HEK293 (cell line): ENCODE measurements around the gene TOP2A.
"Not testable (repeated sequence)": the region's sequence is repeated elsewhere in the genome, so short reads cannot be mapped to it uniquely, and the experiment has no call there.

Experiments
- CTCF ChIA-PET: fragments of 350-600 bp; formaldehyde crosslinking; extraction: SDS; loops from one replicate; lab custom pipeline; 2021; ENCODE audit warnings: antibody characterized with exemption; lab: Yijun Ruan, JAX
- POLR2A ChIA-PET: fragments of 300-600 bp; formaldehyde crosslinking; extraction: SDS; loops from one replicate; lab custom pipeline; 2020; ENCODE audit warnings: antibody characterized with exemption, inconsistent platforms; lab: Yijun Ruan, JAX
- H3K27ac ChIP-seq: fragments of 200-500 bp; sonication (Bioruptor generic); 2 replicates; pipeline ENCODE4 v1.5.1; 2014; ENCODE audit warnings: low read depth, low read length, control low read depth, inconsistent platforms; ENCODE audit errors: extremely low read depth
- H3K36me3 ChIP-seq, 2 experiments: fragments of 200-500 bp in 1 of 2; sonication (Bioruptor generic) in 1 of 2; 1 replicate in 1 of 2; 2 replicates in 1 of 2; pipeline ENCODE4 v1.5.1; 2014 to 2017; ENCODE audit warnings: inconsistent platforms in 2 of 2, low read length in 2 of 2; ENCODE audit not compliant: control insufficient read depth in 2 of 2, insufficient read depth in 1 of 2
- H3K4me1 ChIP-seq: fragments of 200-500 bp; sonication (Bioruptor generic); 2 replicates; pipeline ENCODE4 v1.5.1; 2014; ENCODE audit warnings: mild to moderate bottlenecking, low read length, inconsistent platforms; ENCODE audit not compliant: control insufficient read depth, insufficient read depth
- H3K4me3 ChIP-seq: 2 replicates; pipeline ENCODE4 v1.5.1; 2011; ENCODE audit warnings: low read depth, mild to moderate bottlenecking, control low read depth, low read length, moderate library complexity
- H3K9me3 ChIP-seq: fragments of 200-500 bp; sonication (Bioruptor generic); 2 replicates; pipeline ENCODE4 v1.5.1; 2014; ENCODE audit warnings: low read depth, low read length, inconsistent platforms; ENCODE audit not compliant: control insufficient read depth, insufficient read depth
- EGR2 ChIP-seq: fragments of 450-650 bp; formaldehyde crosslinking; IDR thresholded peaks from 2 replicates; pipeline ENCODE4 v1.5.1; 2016; ENCODE audit warnings: low read depth, missing biosample characterization, missing genetic modification characterization
- GLIS1 ChIP-seq: fragments of 450-650 bp; formaldehyde crosslinking; IDR thresholded peaks from 2 replicates; pipeline ENCODE4 v1.5.1; 2016; ENCODE audit warnings: missing biosample characterization, missing genetic modification characterization
- HIC1 ChIP-seq: fragments of 450-650 bp; formaldehyde crosslinking; IDR thresholded peaks from 2 replicates; pipeline ENCODE4 v1.5.1; 2016; ENCODE audit warnings: missing biosample characterization, missing genetic modification characterization
- KLF17 ChIP-seq: fragments of 450-650 bp; formaldehyde crosslinking; IDR thresholded peaks from 2 replicates; pipeline ENCODE4 v1.5.1; 2016; ENCODE audit warnings: missing biosample characterization, missing genetic modification characterization
- KLF9 ChIP-seq: fragments of 450-650 bp; formaldehyde crosslinking; IDR thresholded peaks from 2 replicates; pipeline ENCODE4 v1.5.1; 2016; ENCODE audit warnings: missing biosample characterization, missing genetic modification characterization, low read depth
- MYNN ChIP-seq: fragments of 450-650 bp; formaldehyde crosslinking; IDR thresholded peaks from 2 replicates; pipeline ENCODE4 v1.5.1; 2016; ENCODE audit warnings: missing biosample characterization, missing genetic modification characterization, borderline replicate concordance
- OSR2 ChIP-seq: fragments of 450-650 bp; formaldehyde crosslinking; IDR thresholded peaks from 2 replicates; pipeline ENCODE4 v1.5.1; 2016; ENCODE audit warnings: missing biosample characterization, missing genetic modification characterization
- PRDM6 ChIP-seq: fragments of 450-650 bp; formaldehyde crosslinking; IDR thresholded peaks from 2 replicates; pipeline ENCODE4 v1.5.1; 2017; ENCODE audit warnings: missing biosample characterization, missing genetic modification characterization
- SP7 ChIP-seq: fragments of 450-650 bp; formaldehyde crosslinking; IDR thresholded peaks from 2 replicates; pipeline ENCODE4 v1.5.1; 2016; ENCODE audit warnings: missing biosample characterization, missing genetic modification characterization
- WT1 ChIP-seq: fragments of 450-650 bp; formaldehyde crosslinking; IDR thresholded peaks from 2 replicates; pipeline ENCODE4 v1.5.1; 2016; ENCODE audit warnings: missing biosample characterization, missing genetic modification characterization
- ZBTB17 ChIP-seq: fragments of 450-650 bp; formaldehyde crosslinking; IDR thresholded peaks from 2 replicates; pipeline ENCODE4 v1.5.1; 2016; ENCODE audit warnings: missing biosample characterization, missing genetic modification characterization
- ZEB2 ChIP-seq: fragments of 450-650 bp; formaldehyde crosslinking; IDR thresholded peaks from 2 replicates; pipeline ENCODE4 v1.5.1; 2016; ENCODE audit warnings: missing biosample characterization, missing genetic modification characterization
- ZFP3 ChIP-seq: fragments of 450-650 bp; formaldehyde crosslinking; IDR thresholded peaks from 2 replicates; pipeline ENCODE4 v1.5.1; 2016; ENCODE audit warnings: low read depth, missing biosample characterization, missing genetic modification characterization
- ZIC2 ChIP-seq: fragments of 450-650 bp; formaldehyde crosslinking; IDR thresholded peaks from 2 replicates; pipeline ENCODE4 v1.5.1; 2016; ENCODE audit warnings: missing biosample characterization, missing genetic modification characterization
- ZNF10 ChIP-seq: fragments of 450-650 bp; formaldehyde crosslinking; IDR thresholded peaks from 2 replicates; pipeline ENCODE4 v1.5.1; 2017; ENCODE audit warnings: missing biosample characterization, missing genetic modification characterization
- ZNF184 ChIP-seq: fragments of 450-650 bp; IDR thresholded peaks from 2 replicates; pipeline ENCODE4 v1.5.1; 2018; ENCODE audit warnings: missing biosample characterization, mild to moderate bottlenecking, missing genetic modification characterization
- ZNF354C ChIP-seq: fragments of 450-650 bp; formaldehyde crosslinking; IDR thresholded peaks from 2 replicates; pipeline ENCODE4 v1.5.1; 2016; ENCODE audit warnings: missing biosample characterization, missing genetic modification characterization, low read depth, borderline replicate concordance
- ZNF391 ChIP-seq: fragments of 450-650 bp; formaldehyde crosslinking; IDR thresholded peaks from 2 replicates; pipeline ENCODE4 v1.5.1; 2016; ENCODE audit warnings: low read depth, missing biosample characterization, missing genetic modification characterization, borderline replicate concordance
- ZNF518A ChIP-seq: fragments of 450-650 bp; formaldehyde crosslinking; conservative IDR thresholded peaks from 2 replicates; pipeline ENCODE4 v1.5.1; 2016; ENCODE audit warnings: low read depth, missing biosample characterization, missing genetic modification characterization
- ZNF549 ChIP-seq: fragments of 450-650 bp; IDR thresholded peaks from 2 replicates; pipeline ENCODE4 v1.5.1; 2018; ENCODE audit warnings: missing biosample characterization, missing genetic modification characterization, mild to moderate bottlenecking, inconsistent platforms, moderate library complexity
- ZNF629 ChIP-seq: fragments of 450-650 bp; formaldehyde crosslinking; IDR thresholded peaks from 2 replicates; pipeline ENCODE4 v1.5.1; 2017; ENCODE audit warnings: missing biosample characterization, missing genetic modification characterization
- ZNF654 ChIP-seq: fragments of 450-650 bp; formaldehyde crosslinking; IDR thresholded peaks from 2 replicates; pipeline ENCODE4 v1.5.1; 2016; ENCODE audit warnings: low read depth, missing biosample characterization, missing genetic modification characterization
- ZNF660 ChIP-seq: fragments of 450-650 bp; IDR thresholded peaks from 2 replicates; pipeline ENCODE4 v1.5.1; 2018; ENCODE audit warnings: missing biosample characterization, mild to moderate bottlenecking, missing genetic modification characterization
- TF ChIP-seq, protein P1 (sequence below): fragments of 450-650 bp; formaldehyde crosslinking; IDR thresholded peaks from 2 replicates; pipeline ENCODE4 v1.5.1; 2016; ENCODE audit warnings: missing biosample characterization, missing genetic modification characterization

TOP2A gene

DNA sequence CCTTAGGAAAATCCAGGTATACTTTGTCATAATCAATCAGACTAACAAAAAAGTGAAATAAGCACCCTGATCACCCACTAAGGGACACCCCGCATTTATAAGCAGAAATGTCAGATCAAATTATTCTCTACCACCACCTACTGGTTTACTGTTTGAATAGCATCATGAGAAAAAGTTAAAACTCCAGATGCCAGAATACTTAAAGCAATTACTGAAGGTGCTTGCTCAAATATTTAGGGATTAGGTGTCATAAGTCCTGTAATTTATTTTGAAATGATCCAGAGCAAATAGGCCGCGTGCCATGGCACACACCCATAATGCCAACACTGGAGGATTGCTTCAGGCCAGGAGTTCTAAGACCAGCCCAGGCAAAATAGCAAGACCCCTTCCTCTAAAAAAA, 2.3 kb downstream of the TOP2A start:
- H3K4me3 ChIP-seq, result no peak overlapping the region
- no peaks in the 10 kb centered on the region for H3K4me1 ChIP-seq
- H3K36me3 ChIP-seq, result peaks cover 48 to 61% of the 10 kb centered on the region in 2 experiments
- H3K9me3 ChIP-seq, result no peaks in the 10 kb centered on the region
- ChIA-PET CTCF (interaction anchor here (0.6 to 8.4 kb wide), 27 partner anchors 9 to 1247 kb away, joined by 3 to 84 read pairs (median 3); partner anchors contain the start of gene GJD3), POLR2A (interaction anchor here (0.7 to 1.3 kb wide), 4 partner anchors 16 to 124 kb away, joined by 3 read pairs; no protein-coding TSS in a partner anchor)
- no peak overlapping the region for H3K27ac ChIP-seq
- no peak for TF ChIP-seq ZNF549
- peak; percentile 26; the same call in 1 of the 2 replicates for TF ChIP-seq OSR2 (tag by site-specific recombination)
- TF ChIP-seq, protein P1, sequence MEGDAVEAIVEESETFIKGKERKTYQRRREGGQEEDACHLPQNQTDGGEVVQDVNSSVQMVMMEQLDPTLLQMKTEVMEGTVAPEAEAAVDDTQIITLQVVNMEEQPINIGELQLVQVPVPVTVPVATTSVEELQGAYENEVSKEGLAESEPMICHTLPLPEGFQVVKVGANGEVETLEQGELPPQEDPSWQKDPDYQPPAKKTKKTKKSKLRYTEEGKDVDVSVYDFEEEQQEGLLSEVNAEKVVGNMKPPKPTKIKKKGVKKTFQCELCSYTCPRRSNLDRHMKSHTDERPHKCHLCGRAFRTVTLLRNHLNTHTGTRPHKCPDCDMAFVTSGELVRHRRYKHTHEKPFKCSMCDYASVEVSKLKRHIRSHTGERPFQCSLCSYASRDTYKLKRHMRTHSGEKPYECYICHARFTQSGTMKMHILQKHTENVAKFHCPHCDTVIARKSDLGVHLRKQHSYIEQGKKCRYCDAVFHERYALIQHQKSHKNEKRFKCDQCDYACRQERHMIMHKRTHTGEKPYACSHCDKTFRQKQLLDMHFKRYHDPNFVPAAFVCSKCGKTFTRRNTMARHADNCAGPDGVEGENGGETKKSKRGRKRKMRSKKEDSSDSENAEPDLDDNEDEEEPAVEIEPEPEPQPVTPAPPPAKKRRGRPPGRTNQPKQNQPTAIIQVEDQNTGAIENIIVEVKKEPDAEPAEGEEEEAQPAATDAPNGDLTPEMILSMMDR, result peak; percentile 46; the same call in 1 of the 2 replicates
- no peak for TF ChIP-seq ZNF10
- TF ChIP-seq ZNF184, result no peak
- peak; percentile 37 for TF ChIP-seq ZNF654 (tag by site-specific recombination)
- no peak for TF ChIP-seq MYNN (tag by site-specific recombination)
- no peak for TF ChIP-seq ZNF518A (tag by site-specific recombination)
- no peak for TF ChIP-seq ZFP3
- no peak for TF ChIP-seq ZNF354C (tag by site-specific recombination)
- peak; percentile 68 for TF ChIP-seq PRDM6
- TF ChIP-seq ZNF660, result peak; percentile 23; the same call in 1 of the 2 replicates
- no peak for TF ChIP-seq ZIC2 (tag by site-specific recombination)

DNA sequence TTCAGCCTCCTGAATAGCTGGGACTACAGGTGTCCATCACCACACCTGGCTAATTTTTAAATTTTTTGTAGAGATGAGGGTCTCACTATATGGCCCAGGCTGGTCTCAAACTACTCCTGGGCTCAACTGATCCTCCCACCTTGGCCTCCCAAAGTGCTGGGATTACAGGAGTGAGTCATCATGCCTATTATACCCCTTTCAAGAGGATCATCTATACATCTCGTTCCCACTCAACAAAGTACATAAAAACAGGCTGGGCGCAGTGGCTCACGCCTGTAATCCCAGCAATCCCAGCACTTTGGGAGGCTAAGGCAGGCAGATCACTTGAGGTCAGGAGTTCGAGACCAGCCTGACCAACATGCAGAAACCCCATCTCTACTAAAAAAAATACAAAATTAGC, 3.4 kb downstream of the TOP2A start:
- ChIA-PET POLR2A (interaction anchor here (0.6 kb wide), 1 partner anchor 8 kb away, joined by 3 read pairs; no protein-coding TSS in a partner anchor), CTCF (interaction anchor here (0.6 to 8.4 kb wide), 15 partner anchors 8 to 400 kb away, joined by 3 to 84 read pairs (median 4); partner anchors contain the start of gene CSF3)
- not testable (repeated sequence) for H3K9me3 ChIP-seq, H3K4me3 ChIP-seq, H3K4me1 ChIP-seq, H3K27ac ChIP-seq
- peaks cover 59 to 72% of the 10 kb centered on the region in 2 experiments for H3K36me3 ChIP-seq
- TF ChIP-seq ZNF629 (tag by site-specific recombination) (peak; percentile 26; the same call in 1 of the 2 replicates), SP7 (tag by site-specific recombination) (peak; percentile 75), ZBTB17 (tag by site-specific recombination) (peak; percentile 62), ZNF391 (peak; percentile 48; the same call in 1 of the 2 replicates), GLIS1 (tag by site-specific recombination) (peak; percentile 69), KLF17 (peak; percentile 61; the same call in 1 of the 2 replicates), KLF9 (tag by site-specific recombination) (peak; percentile 45; the same call in 1 of the 2 replicates), EGR2 (peak; percentile 21; the same call in 1 of the 2 replicates), WT1 (tag by site-specific recombination) (peak; percentile 47; the same call in 1 of the 2 replicates), HIC1 (tag by site-specific recombination) (peak; percentile 53; the same call in 1 of the 2 replicates), ZEB2 (tag by site-specific recombination) (peak; percentile 48)
